Measurements from ENCODE around the gene VRK2.
A peak's percentile ranks its signal among the peaks of the same experiment; 100 is the strongest.

Gene VRK2

GRCh38 chr2:58046585-58047372 lies at the start of gene VRK2:
Gene VRK2, plus strand, starts transcription at chr2:58046806. Its CDS starts 2,026 bp downstream, at chr2:58048832.
- DNase-seq = peak; percentile 85

- no peak for DNase-seq
Observed at GRCh38 chr2:58006256-58006951, 40.2 kb upstream of the VRK2 start.

GRCh38 chr2:58006952-58007284 lies 39.7 kb upstream of the VRK2 start:
- DNase-seq = no peak

- DNase-seq = no peak
Observed at GRCh38 chr2:58010599-58010998, 36.0 kb upstream of the VRK2 start.

- DNase-seq = no peak
Observed at GRCh38 chr2:58019229-58019628, 27.4 kb upstream of the VRK2 start.

- no peak for DNase-seq
Observed at GRCh38 chr2:58025150-58025933, 21.3 kb upstream of the VRK2 start.

GRCh38 chr2:58027029-58027428 lies 19.6 kb upstream of the VRK2 start:
- DNase-seq = no peak

- no peak for DNase-seq
Observed at GRCh38 chr2:58030771-58031170, 15.8 kb upstream of the VRK2 start.

GRCh38 chr2:58032016-58032763 lies 14.4 kb upstream of the VRK2 start:
- no peak for DNase-seq

- DNase-seq = no peak
Observed at GRCh38 chr2:58032764-58033080, 13.9 kb upstream of the VRK2 start.

- DNase-seq = no peak
Observed at GRCh38 chr2:58033530-58033929, 13.1 kb upstream of the VRK2 start.

- DNase-seq = no peak
Observed at GRCh38 chr2:58035352-58035751, 11.3 kb upstream of the VRK2 start.

GRCh38 chr2:58039170-58039611 lies 7.4 kb upstream of the VRK2 start:
- DNase-seq = no peak

- no peak for DNase-seq
Observed at GRCh38 chr2:58042486-58042970, 4.1 kb upstream of the VRK2 start.

GRCh38 chr2:58044145-58044544 lies 2.5 kb upstream of the VRK2 start:
- no peak for DNase-seq

GRCh38 chr2:58045580-58046334 lies 849 bp upstream of the VRK2 start:
- DNase-seq = no peak

GRCh38 chr2:58046335-58046584 lies 346 bp upstream of the VRK2 start:
- no peak for DNase-seq

- DNase-seq = no peak
Observed at GRCh38 chr2:58047373-58047935, 848 bp downstream of the VRK2 start.

- no peak for DNase-seq
Observed at GRCh38 chr2:58047961-58048360, 1.4 kb downstream of the VRK2 start.

- no peak for DNase-seq
Observed at GRCh38 chr2:58051445-58051844, 4.8 kb downstream of the VRK2 start.

- DNase-seq = no peak
Observed at GRCh38 chr2:58052978-58053377, 6.4 kb downstream of the VRK2 start.

GRCh38 chr2:58054264-58054663 lies 7.7 kb downstream of the VRK2 start:
- DNase-seq = no peak

All from DMS 273 treated with DMSO at 0.1 percent for 48 hours (cell line).